T-cell (primary cell): ENCODE results near the gene RAF1. TPM values are rescaled to one million over a fixed set of nuclear protein-coding genes. Genes with fewer than 3 reads are reported as not detected.
"Not testable (repeated sequence)": the region's sequence is repeated elsewhere in the genome, so short reads cannot be mapped to it uniquely, and the experiment has no call there.

Source experiments
- ATAC-seq, 4 experiments: fragments of 200-7000 bp in 3 of 4; fragments of 150-1000 bp in 1 of 4; cut with Tn5 transposase; replicated peaks in 1 of 4; 1 replicate in 3 of 4; 2 replicates in 1 of 4; pipeline ENCODE4 v1.10.0; 2021; ENCODE audit warnings: moderate library complexity in 3 of 4, mild to moderate bottlenecking in 2 of 4, moderate number of reproducible peaks in 1 of 4
- CTCF ChIA-PET, 2 donors: fragments of 300-600 bp; sonication (Branson Sonifier 250); formaldehyde crosslinking; loops; one replicate each; lab custom pipeline; 2022; ENCODE audit warnings: antibody characterized with exemption in 2 of 2; lab: Charles Lee
- POLR2A ChIA-PET, 2 donors: fragments of 300-600 bp; sonication (Branson Sonifier 250); formaldehyde crosslinking; loops; one replicate each; lab custom pipeline; 2022; ENCODE audit warnings: antibody characterized with exemption in 2 of 2; lab: Charles Lee
- DNase-seq, 35 experiments: peaks; one replicate each; pipeline versions ENCODE4 v3.0.0 to v3.0.0-alpha.2; 2013 to 2023
- H3K27ac ChIP-seq: one replicate; pipeline ENCODE4 v1.5.1; 2013; ENCODE audit warnings: low read length
- H3K27me3 ChIP-seq, 2 experiments: replicated peaks in 1 of 2; 1 replicate in 1 of 2; 2 replicates in 1 of 2; pipeline versions ENCODE4 v1.6.1 to v1.7.0; 2013; ENCODE audit warnings: low read length in 1 of 2, mixed read lengths in 1 of 2; ENCODE audit not compliant: control insufficient read depth in 2 of 2, insufficient read depth in 2 of 2; ENCODE audit errors: extremely low read depth in 1 of 2
- H3K36me3 ChIP-seq, 2 donors: 1 replicate in 1 of 2; 2 replicates in 1 of 2; pipeline versions ENCODE4 v1.6.1 to v1.7.0; 2013; ENCODE audit warnings: low read length in 1 of 2; ENCODE audit not compliant: control insufficient read depth in 2 of 2, insufficient read depth in 1 of 2; ENCODE audit errors: extremely low read depth in 1 of 2
- H3K4me1 ChIP-seq, 2 experiments: 1 replicate in 1 of 2; 2 replicates in 1 of 2; pipeline versions ENCODE4 v1.6.1 to v1.7.0; 2013; ENCODE audit warnings: low read length in 2 of 2, mixed read lengths in 1 of 2; ENCODE audit not compliant: insufficient read depth in 2 of 2, control insufficient read depth in 1 of 2; ENCODE audit errors: extremely low read depth in 1 of 2
- H3K4me3 ChIP-seq, 2 donors: 1 replicate in 1 of 2; 2 replicates in 1 of 2; pipeline versions ENCODE4 v1.5.1 to v1.7.0; 2013; ENCODE audit warnings: mild to moderate bottlenecking in 2 of 2, low read length in 1 of 2, moderate library complexity in 1 of 2; ENCODE audit not compliant: control insufficient read depth in 1 of 2; ENCODE audit errors: extremely low read depth in 1 of 2
- H3K9me3 ChIP-seq: 2 replicates; pipeline ENCODE4 v1.7.0; 2013
- H3K27ac Mint-ChIP-seq, 2 donors: one replicate each; pipeline ENCODE4 v1.8.0; 2020 to 2021; ENCODE audit warnings: mild to moderate bottlenecking in 2 of 2, mixed read lengths in 2 of 2
- H3K27me3 Mint-ChIP-seq, 2 donors: one replicate each; pipeline ENCODE4 v1.8.0; 2021 to 2022; ENCODE audit warnings: mixed read lengths in 2 of 2
- H3K36me3 Mint-ChIP-seq: one replicate; pipeline ENCODE4 v1.8.0; 2021; ENCODE audit warnings: mixed read lengths
- H3K4me1 Mint-ChIP-seq, 3 donors: one replicate each; pipeline ENCODE4 v1.8.0; 2020 to 2022; ENCODE audit warnings: mixed read lengths in 3 of 3, mild to moderate bottlenecking in 1 of 3
- H3K4me3 Mint-ChIP-seq, 3 donors: one replicate each; pipeline ENCODE4 v1.8.0; 2020 to 2022; ENCODE audit warnings: mild to moderate bottlenecking in 3 of 3, mixed read lengths in 3 of 3, moderate library complexity in 3 of 3
- H3K9me3 Mint-ChIP-seq, 3 donors: one replicate each; pipeline ENCODE4 v1.8.0; 2020 to 2022; ENCODE audit warnings: mixed read lengths in 3 of 3
- WGBS: methylation state at CpG from one replicate; pipeline ENCODE4 v1.1.5; 2013; ENCODE audit warnings: missing lambda C conversion rate; ENCODE audit not compliant: insufficient coverage; 5-methylcytosine and 5-hydroxymethylcytosine counted together
- total RNA-seq, 35 experiments: library from RNA in 6 of 35; stranded (reverse) in 6 of 35; fragments of 120-200 nt in 1 of 35; gene quantifications; one replicate each; pipeline versions ENCODE4 v1.2.1 to v1.2.4 and lab custom pipeline; 2013 to 2026

RAF1 gene
- total RNA-seq, 5 donors from 2014 or later (not counting 1 experiment from before 2014, with no cell fraction given) = 95.3 to 112 (median 105) TPM

GRCh38 chr3:12706504-12707253, 42.8 kb upstream of the RAF1 start:
- Histone ChIP-seq H3K36me3 (no peaks in the 10 kb centered on the region), H3K27ac (no peak overlapping the region), H3K27me3 (peaks cover 0 to 10% of the 10 kb centered on the region in 2 experiments), H3K4me3 (no peak overlapping the region), H3K9me3 (no peaks in the 10 kb centered on the region), H3K4me1 (no peaks in the 10 kb centered on the region)
- Mint-ChIP-seq H3K4me1 (peaks cover 0 to 2% (median 0%) of the 10 kb centered on the region in 3 donors), H3K9me3 (no peaks in the 10 kb centered on the region), H3K27ac (no peak overlapping the region), H3K36me3 (no peaks in the 10 kb centered on the region), H3K27me3 (peaks cover 4 to 10% of the 10 kb centered on the region in 2 donors), H3K4me3 (no peak overlapping the region)
- CTCF ChIA-PET = interaction anchor here (0.5 to 1.3 kb wide), 7 partner anchors 10 to 938 kb away, joined by 3 to 5 read pairs (median 3); partner anchors contain the start of gene RPL32 (in 1 of the 2)
- DNase-seq (peak; percentile 8 to 70 (median 38)), ATAC-seq (peak; percentile 86 to 97 (median 92))
- POLR2A ChIA-PET = interaction anchor here in 1 of 2 donors (0.6 kb wide), 1 partner anchor 11 kb away, joined by 4 read pairs; no protein-coding TSS in a partner anchor
- WGBS = 100% methylated on average over 2 of the region's 2 CpGs

- DNase-seq (no peak), ATAC-seq (no peak)
- Mint-ChIP-seq H3K9me3 (no peaks in the 10 kb centered on the region), H3K36me3 (no peaks in the 10 kb centered on the region), H3K4me3 (no peak overlapping the region), H3K27me3 (peaks cover 4 to 10% of the 10 kb centered on the region in 2 donors), H3K4me1 (peaks cover 0 to 2% (median 0%) of the 10 kb centered on the region in 3 donors), H3K27ac (no peak overlapping the region)
- Histone ChIP-seq H3K36me3 (no peaks in the 10 kb centered on the region), H3K27me3 (peaks cover 0 to 10% of the 10 kb centered on the region in 2 experiments), H3K4me3 (no peak overlapping the region), H3K27ac (no peak overlapping the region), H3K9me3 (no peaks in the 10 kb centered on the region), H3K4me1 (no peaks in the 10 kb centered on the region)
- no CpG with 5 or more reads among the region's 1 CpG for WGBS
- POLR2A ChIA-PET = interaction anchor here in 1 of 2 donors (0.6 kb wide), 2 partner anchors 12 to 44 kb away, joined by 4 to 8 read pairs; no protein-coding TSS in a partner anchor
- CTCF ChIA-PET = interaction anchor here in 1 of 2 donors (1.1 to 1.3 kb wide), 2 partner anchors 14 to 104 kb away, joined by 5 read pairs; no protein-coding TSS in a partner anchor
These were observed 42.1 kb upstream of the RAF1 start for GRCh38 chr3:12705981-12706380.

- no peak for ATAC-seq
- Mint-ChIP-seq H3K4me1 (peaks cover 0 to 2% (median 0%) of the 10 kb centered on the region in 3 donors), H3K4me3 (no peak overlapping the region), H3K36me3 (no peaks in the 10 kb centered on the region), H3K27me3 (peaks cover 4 to 10% of the 10 kb centered on the region in 2 donors), H3K27ac (no peak overlapping the region), H3K9me3 (no peaks in the 10 kb centered on the region)
- Histone ChIP-seq H3K27me3 (peaks cover 0 to 7% of the 10 kb centered on the region in 2 experiments), H3K4me1 (no peaks in the 10 kb centered on the region), H3K4me3 (no peak overlapping the region), H3K9me3 (no peaks in the 10 kb centered on the region), H3K27ac (no peak overlapping the region), H3K36me3 (no peaks in the 10 kb centered on the region)
- ChIA-PET POLR2A (interaction anchor here in 1 of 2 donors (0.6 kb wide), 1 partner anchor 44 kb away, joined by 8 read pairs; no protein-coding TSS in a partner anchor), CTCF (no interaction called here)
- WGBS = 87% methylated on average over 6 of the region's 6 CpGs
- no peak for DNase-seq
These were observed 41.5 kb upstream of the RAF1 start for GRCh38 chr3:12705374-12705926.

GRCh38 chr3:12702501-12702900, 38.6 kb upstream of the RAF1 start:
- no peaks in the 10 kb centered on the region for H3K36me3 Mint-ChIP-seq

GRCh38 chr3:12701601-12702000, 37.7 kb upstream of the RAF1 start:
- no CpG with 5 or more reads among the region's 10 CpGs for WGBS
- H3K27ac Mint-ChIP-seq, ATAC-seq, DNase-seq, H3K4me3 Mint-ChIP-seq, H3K9me3 Mint-ChIP-seq, H3K27ac ChIP-seq, H3K36me3 Mint-ChIP-seq, H3K27me3 ChIP-seq, POLR2A ChIA-PET, H3K9me3 ChIP-seq, H3K27me3 Mint-ChIP-seq, H3K4me3 ChIP-seq, H3K4me1 ChIP-seq, H3K36me3 ChIP-seq, H3K4me1 Mint-ChIP-seq: not testable (repeated sequence)
- CTCF ChIA-PET = interaction anchor here in 1 of 2 donors (0.6 kb wide), 1 partner anchor 110 kb away, joined by 4 read pairs; no protein-coding TSS in a partner anchor

More at GRCh38 chr3:12702501-12702900, 38.6 kb upstream of the RAF1 start:
- POLR2A ChIA-PET = no interaction called here
- Histone ChIP-seq H3K27me3 (no peaks in the 10 kb centered on the region), H3K4me3 (no peak overlapping the region), H3K9me3 (no peaks in the 10 kb centered on the region), H3K36me3 (no peaks in the 10 kb centered on the region), H3K4me1 (no peaks in the 10 kb centered on the region), H3K27ac (no peak overlapping the region)
- WGBS = 90% methylated on average over 3 of the region's 3 CpGs
- peaks cover 2 to 5% of the 10 kb centered on the region in 2 donors for H3K27me3 Mint-ChIP-seq
- no peaks in the 10 kb centered on the region for H3K9me3 Mint-ChIP-seq
- peaks cover 0 to 2% (median 0%) of the 10 kb centered on the region in 3 donors for H3K4me1 Mint-ChIP-seq
- no peak overlapping the region for H3K27ac Mint-ChIP-seq
- H3K4me3 Mint-ChIP-seq = no peak overlapping the region
- CTCF ChIA-PET = no interaction called here
- no peak for ATAC-seq
- no peak for DNase-seq

- no peak for DNase-seq
- Histone ChIP-seq H3K4me3 (no peak overlapping the region), H3K27ac (no peak overlapping the region), H3K27me3 (no peaks in the 10 kb centered on the region), H3K36me3 (no peaks in the 10 kb centered on the region), H3K4me1 (no peaks in the 10 kb centered on the region), H3K9me3 (no peaks in the 10 kb centered on the region)
- ATAC-seq = no peak
- no peaks in the 10 kb centered on the region for H3K36me3 Mint-ChIP-seq
- no peaks in the 10 kb centered on the region for H3K9me3 Mint-ChIP-seq
- CTCF ChIA-PET = interaction anchor here in 1 of 2 donors (0.6 kb wide), 1 partner anchor 111 kb away, joined by 4 read pairs; no protein-coding TSS in a partner anchor
- peaks cover 0 to 5% of the 10 kb centered on the region in 2 donors for H3K27me3 Mint-ChIP-seq
- no peak overlapping the region for H3K27ac Mint-ChIP-seq
- 76% methylated on average over 2 of the region's 2 CpGs for WGBS
- peaks cover 0 to 2% (median 0%) of the 10 kb centered on the region in 3 donors for H3K4me1 Mint-ChIP-seq
- no peak overlapping the region for H3K4me3 Mint-ChIP-seq
- POLR2A ChIA-PET = no interaction called here
These were observed 36.9 kb upstream of the RAF1 start for GRCh38 chr3:12700800-12701199.
